Measurements from ENCODE around the gene C1QTNF1. TPM values are rescaled to one million over a fixed set of nuclear protein-coding genes. Genes with fewer than 3 reads are reported as not detected.

The C1QTNF1 gene
- total RNA-seq, 1 experiment from 2014 or later: 4.0 TPM

DNA sequence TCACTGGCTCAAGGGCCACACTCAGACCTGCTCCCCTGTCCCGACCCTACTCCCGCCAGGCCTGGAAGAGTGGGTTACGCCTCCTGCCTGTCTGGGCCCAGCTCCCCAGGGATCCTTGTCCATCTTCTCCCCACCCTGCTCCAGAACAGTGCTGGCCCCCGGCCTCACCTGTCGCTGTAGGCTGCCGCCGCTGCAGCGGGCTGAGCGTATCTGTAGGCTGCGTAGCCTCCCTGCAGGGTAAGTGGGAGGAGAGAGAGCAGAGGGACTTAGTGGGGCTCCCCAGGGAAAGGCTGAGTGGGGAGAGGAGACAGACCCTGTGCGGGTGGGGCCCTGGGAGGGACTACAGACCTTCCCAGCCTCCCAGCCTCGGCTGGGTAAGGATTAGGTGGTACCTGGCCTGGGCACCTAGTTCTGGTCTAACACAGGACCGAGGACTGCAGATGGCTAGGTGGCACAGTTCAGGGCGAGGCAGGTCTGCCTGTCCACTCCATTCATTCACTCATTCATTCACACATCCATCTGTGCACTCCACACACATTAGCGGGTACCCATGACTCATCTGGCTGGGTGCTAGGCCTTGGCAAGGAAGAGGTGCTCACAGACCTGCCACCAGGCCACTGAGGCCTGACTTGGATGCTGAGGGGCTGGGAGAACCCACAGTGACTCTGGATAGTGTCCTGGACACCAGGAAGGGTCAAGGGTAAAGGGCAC is 71.5 kb downstream of the C1QTNF1 start:
- Histone ChIP-seq H3K9me3 (ENCODE audit: control insufficient read depth in 1 of 2, insufficient read depth in 1 of 2, low read depth in 1 of 2, low read length in 2 of 2) (no peaks in the 10 kb centered on the region), H3K9ac (ENCODE audit: low read length) (no peak overlapping the region), H3K4me1 (ENCODE audit: control insufficient read depth in 1 of 2, insufficient read depth in 2 of 2, low read length in 2 of 2) (no peaks in the 10 kb centered on the region; a peak in 1 of 4 replicates), H2AFZ (ENCODE audit: low read depth, low read length, poor library complexity, severe bottlenecking) (no peak overlapping the region), H3K9me2 (ENCODE audit: insufficient read depth) (no peaks in the 10 kb centered on the region), H3K36me3 (ENCODE audit: control insufficient read depth in 1 of 2, insufficient read depth in 2 of 2, low read length in 2 of 2) (no peaks in the 10 kb centered on the region), H3K4me2 (ENCODE audit: low read length) (no peak overlapping the region), H3K4me3 (replicated peaks in 1 of 2; ENCODE audit: low read depth in 1 of 2, low read length in 2 of 2) (no peak overlapping the region), H3K27ac (ENCODE audit: low read depth, low read length) (no peak overlapping the region), H4K20me1 (ENCODE audit: insufficient read depth) (no peaks in the 10 kb centered on the region), H3K27me3 (ENCODE audit: insufficient read depth, low read length) (peaks cover 9% of the 10 kb centered on the region; the same call in 1 of the 2 replicates), H3K79me2 (ENCODE audit: insufficient read depth, low read length) (no peaks in the 10 kb centered on the region)
- TF ChIP-seq ZNF274 (IDR thresholded peaks at IDR 0.05; ENCODE audit: low read depth, low read length) (no peak), YY1 (IDR thresholded peaks at IDR 0.05; ENCODE audit: extremely low read depth, insufficient replicate concordance, low read depth, low read length) (no peak), SP1 (IDR thresholded peaks at IDR 0.05; ENCODE audit: low read depth) (no peak), FOSL1 (IDR thresholded peaks at IDR 0.05; ENCODE audit: low read depth) (no peak), POLR2AphosphoS5 (IDR thresholded peaks at IDR 0.05; ENCODE audit: low read depth, low read length) (no peak), EZH2 (IDR thresholded peaks at IDR 0.05) (no peak), ELF1 (IDR thresholded peaks at IDR 0.05; ENCODE audit: borderline replicate concordance, low read depth) (no peak)
- intact Hi-C loops (cut with micrococcal nuclease): no loop called here
- POLR2A ChIA-PET: no interaction called here
- RAD21 ChIA-PET (ENCODE audit: low non-redundant PET in 1 of 2, low total read pairs in 2 of 2, uncharacterized antibody in 2 of 2, unreplicated experiment in 2 of 2): no interaction called here
- no peak for DNase-seq (ENCODE audit: low read depth, low spot score)
- ATAC-seq: no peak
- CTCF ChIA-PET: no interaction called here
- BruUV-seq (replicated peaks): no TSS peak

GRCh38 chr17:79096477-79096876 is 72.5 kb downstream of the C1QTNF1 start:
- DNase-seq (ENCODE audit: low read depth, low spot score) (no peak), ATAC-seq (no peak)
- BruUV-seq (replicated peaks): no TSS peak
- Histone ChIP-seq H3K9me2 (ENCODE audit: insufficient read depth) (no peaks in the 10 kb centered on the region), H3K4me3 (replicated peaks in 1 of 2; ENCODE audit: low read depth in 1 of 2, low read length in 2 of 2) (no peak overlapping the region), H3K9ac (ENCODE audit: low read length) (no peak overlapping the region), H3K79me2 (ENCODE audit: insufficient read depth, low read length) (no peaks in the 10 kb centered on the region), H3K27me3 (ENCODE audit: insufficient read depth, low read length) (peaks cover 9% of the 10 kb centered on the region; the same call in 1 of the 2 replicates), H3K27ac (ENCODE audit: low read depth, low read length) (no peak overlapping the region), H2AFZ (ENCODE audit: low read depth, low read length, poor library complexity, severe bottlenecking) (no peak overlapping the region), H3K36me3 (ENCODE audit: control insufficient read depth in 1 of 2, insufficient read depth in 2 of 2, low read length in 2 of 2) (no peaks in the 10 kb centered on the region), H4K20me1 (ENCODE audit: insufficient read depth) (no peaks in the 10 kb centered on the region), H3K9me3 (ENCODE audit: control insufficient read depth in 1 of 2, insufficient read depth in 1 of 2, low read depth in 1 of 2, low read length in 2 of 2) (no peaks in the 10 kb centered on the region), H3K4me1 (ENCODE audit: control insufficient read depth in 1 of 2, insufficient read depth in 2 of 2, low read length in 2 of 2) (no peaks in the 10 kb centered on the region; a peak in 1 of 4 replicates), H3K4me2 (ENCODE audit: low read length) (no peak overlapping the region)
- intact Hi-C loops (cut with micrococcal nuclease): no loop called here
- ChIA-PET CTCF (no interaction called here), RAD21 (ENCODE audit: low non-redundant PET in 1 of 2, low total read pairs in 2 of 2, uncharacterized antibody in 2 of 2, unreplicated experiment in 2 of 2) (no interaction called here), POLR2A (no interaction called here)
- no peak for TF ChIP-seq CEBPB (IDR thresholded peaks at IDR 0.05; ENCODE audit: low read depth)
- no peak for TF ChIP-seq ZFX (IDR thresholded peaks at IDR 0.05)
- no peak for TF ChIP-seq SIN3A (IDR thresholded peaks at IDR 0.05; ENCODE audit: low read depth)
- TF ChIP-seq TCF7L2 (IDR thresholded peaks at IDR 0.05; ENCODE audit: borderline replicate concordance, extremely low read depth, insufficient read depth, insufficient read length): no peak
- no peak for TF ChIP-seq SRF (IDR thresholded peaks at IDR 0.05; ENCODE audit: low read depth)
- no peak for TF ChIP-seq RAD21 (IDR thresholded peaks at IDR 0.05; ENCODE audit: low read depth)
- no peak for TF ChIP-seq EZH2phosphoT487 (IDR thresholded peaks at IDR 0.05; ENCODE audit: borderline replicate concordance)
- TF ChIP-seq, protein P1, sequence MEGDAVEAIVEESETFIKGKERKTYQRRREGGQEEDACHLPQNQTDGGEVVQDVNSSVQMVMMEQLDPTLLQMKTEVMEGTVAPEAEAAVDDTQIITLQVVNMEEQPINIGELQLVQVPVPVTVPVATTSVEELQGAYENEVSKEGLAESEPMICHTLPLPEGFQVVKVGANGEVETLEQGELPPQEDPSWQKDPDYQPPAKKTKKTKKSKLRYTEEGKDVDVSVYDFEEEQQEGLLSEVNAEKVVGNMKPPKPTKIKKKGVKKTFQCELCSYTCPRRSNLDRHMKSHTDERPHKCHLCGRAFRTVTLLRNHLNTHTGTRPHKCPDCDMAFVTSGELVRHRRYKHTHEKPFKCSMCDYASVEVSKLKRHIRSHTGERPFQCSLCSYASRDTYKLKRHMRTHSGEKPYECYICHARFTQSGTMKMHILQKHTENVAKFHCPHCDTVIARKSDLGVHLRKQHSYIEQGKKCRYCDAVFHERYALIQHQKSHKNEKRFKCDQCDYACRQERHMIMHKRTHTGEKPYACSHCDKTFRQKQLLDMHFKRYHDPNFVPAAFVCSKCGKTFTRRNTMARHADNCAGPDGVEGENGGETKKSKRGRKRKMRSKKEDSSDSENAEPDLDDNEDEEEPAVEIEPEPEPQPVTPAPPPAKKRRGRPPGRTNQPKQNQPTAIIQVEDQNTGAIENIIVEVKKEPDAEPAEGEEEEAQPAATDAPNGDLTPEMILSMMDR (IDR thresholded peaks at IDR 0.05 in 2 of 3, conservative IDR thresholded peaks at IDR 0.05 in 1 of 3; ENCODE audit: borderline replicate concordance in 1 of 3, insufficient read depth in 1 of 3, low read depth in 2 of 3, low read length in 2 of 3): no peak
- no peak for TF ChIP-seq POLR2A (IDR thresholded peaks at IDR 0.05; ENCODE audit: borderline replicate concordance, extremely low read depth, insufficient read depth, insufficient read length)
- TF ChIP-seq EGR1 (IDR thresholded peaks at IDR 0.05; ENCODE audit: low read depth): no peak
- no peak for TF ChIP-seq FOSL1 (IDR thresholded peaks at IDR 0.05; ENCODE audit: low read depth)
- no peak for TF ChIP-seq ATF3 (IDR thresholded peaks at IDR 0.05)
- no peak for TF ChIP-seq POLR2AphosphoS5 (IDR thresholded peaks at IDR 0.05; ENCODE audit: low read depth, low read length)
- TF ChIP-seq CBX3 (IDR thresholded peaks at IDR 0.05; ENCODE audit: low read depth): no peak
- TF ChIP-seq, protein P2, sequence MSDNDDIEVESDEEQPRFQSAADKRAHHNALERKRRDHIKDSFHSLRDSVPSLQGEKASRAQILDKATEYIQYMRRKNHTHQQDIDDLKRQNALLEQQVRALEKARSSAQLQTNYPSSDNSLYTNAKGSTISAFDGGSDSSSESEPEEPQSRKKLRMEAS (IDR thresholded peaks at IDR 0.05): no peak

All from HCT116 (cell line).